Mesendoderm (in vitro differentiated cells): ENCODE measurements around the gene ASB12.

Experiments
- DNase-seq: peaks from one replicate; pipeline ENCODE4 v3.0.0; 2013
- H2AK5ac ChIP-seq: 2 replicates; pipeline ENCODE4 v1.6.1; 2013; ENCODE audit warnings: low read length, inconsistent platforms
- H2BK120ac ChIP-seq: 2 replicates; pipeline ENCODE4 v1.6.1; 2013; ENCODE audit warnings: low read depth, mild to moderate bottlenecking, low read length, moderate library complexity, mixed read lengths
- H2BK15ac ChIP-seq: replicated peaks from 2 replicates; pipeline ENCODE4 v1.6.1; 2013; ENCODE audit warnings: low read depth, mild to moderate bottlenecking, moderate library complexity
- H2BK5ac ChIP-seq: 2 replicates; pipeline ENCODE4 v1.6.1; 2013; ENCODE audit warnings: low read length, inconsistent platforms
- H3K18ac ChIP-seq: 2 replicates; pipeline ENCODE4 v1.6.1; 2013; ENCODE audit warnings: mild to moderate bottlenecking, low read length, mixed read lengths
- H3K23ac ChIP-seq: one replicate; pipeline ENCODE4 v1.6.1; 2013; ENCODE audit warnings: low read length
- H3K27ac ChIP-seq: 2 replicates; pipeline ENCODE4 v1.5.1; 2013; ENCODE audit warnings: low read depth, mild to moderate bottlenecking, inconsistent platforms, low read length, moderate library complexity
- H3K27me3 ChIP-seq: 2 replicates; pipeline ENCODE4 v1.6.1; 2013; ENCODE audit warnings: low read length, control low read depth, mild to moderate bottlenecking, inconsistent platforms; ENCODE audit not compliant: insufficient read depth, poor library complexity
- H3K36me3 ChIP-seq: 2 replicates; pipeline ENCODE4 v1.6.1; 2013; ENCODE audit warnings: low read length, inconsistent platforms; ENCODE audit not compliant: control insufficient read depth, insufficient read depth
- H3K4ac ChIP-seq: one replicate; pipeline ENCODE4 v1.6.1; 2013; ENCODE audit warnings: low read depth, mild to moderate bottlenecking, low read length, moderate library complexity
- H3K4me1 ChIP-seq: 2 replicates; pipeline ENCODE4 v1.6.1; 2013; ENCODE audit warnings: low read depth, low read length, inconsistent platforms; ENCODE audit not compliant: control insufficient read depth
- H3K4me2 ChIP-seq: 2 replicates; pipeline ENCODE4 v1.6.1; 2013; ENCODE audit warnings: low read length
- H3K4me3 ChIP-seq: 2 replicates; pipeline ENCODE4 v1.5.1; 2013; ENCODE audit warnings: mild to moderate bottlenecking, low read length
- H3K56ac ChIP-seq: one replicate; pipeline ENCODE4 v1.6.1; 2013; ENCODE audit warnings: low read length
- H3K79me1 ChIP-seq: 2 replicates; pipeline ENCODE4 v1.6.1; 2013; ENCODE audit warnings: low read length, inconsistent platforms
- H3K79me2 ChIP-seq: 2 replicates; pipeline ENCODE4 v1.6.1; 2013; ENCODE audit warnings: mild to moderate bottlenecking, low read length; ENCODE audit not compliant: control insufficient read depth, insufficient read depth
- H3K9ac ChIP-seq: 2 replicates; pipeline ENCODE4 v1.6.1; 2013; ENCODE audit warnings: low read length, inconsistent platforms
- H4K5ac ChIP-seq: one replicate; pipeline ENCODE4 v1.6.1; 2013; ENCODE audit warnings: low read length
- H4K8ac ChIP-seq: one replicate; pipeline ENCODE4 v1.6.1; 2013; ENCODE audit warnings: low read depth, mild to moderate bottlenecking, control low read depth, low read length, moderate library complexity
- WGBS: extraction: QIAGEN DNeasy Blood & Tissue Kit; methylation state at CpG from one replicate; pipeline ENCODE4 v1.1.7; 2013; ENCODE audit warnings: low lambda C conversion rate, missing lambda C conversion rate; ENCODE audit not compliant: insufficient coverage; ENCODE audit errors: extremely low coverage; 5-methylcytosine and 5-hydroxymethylcytosine counted together

Gene ASB12

DNA sequence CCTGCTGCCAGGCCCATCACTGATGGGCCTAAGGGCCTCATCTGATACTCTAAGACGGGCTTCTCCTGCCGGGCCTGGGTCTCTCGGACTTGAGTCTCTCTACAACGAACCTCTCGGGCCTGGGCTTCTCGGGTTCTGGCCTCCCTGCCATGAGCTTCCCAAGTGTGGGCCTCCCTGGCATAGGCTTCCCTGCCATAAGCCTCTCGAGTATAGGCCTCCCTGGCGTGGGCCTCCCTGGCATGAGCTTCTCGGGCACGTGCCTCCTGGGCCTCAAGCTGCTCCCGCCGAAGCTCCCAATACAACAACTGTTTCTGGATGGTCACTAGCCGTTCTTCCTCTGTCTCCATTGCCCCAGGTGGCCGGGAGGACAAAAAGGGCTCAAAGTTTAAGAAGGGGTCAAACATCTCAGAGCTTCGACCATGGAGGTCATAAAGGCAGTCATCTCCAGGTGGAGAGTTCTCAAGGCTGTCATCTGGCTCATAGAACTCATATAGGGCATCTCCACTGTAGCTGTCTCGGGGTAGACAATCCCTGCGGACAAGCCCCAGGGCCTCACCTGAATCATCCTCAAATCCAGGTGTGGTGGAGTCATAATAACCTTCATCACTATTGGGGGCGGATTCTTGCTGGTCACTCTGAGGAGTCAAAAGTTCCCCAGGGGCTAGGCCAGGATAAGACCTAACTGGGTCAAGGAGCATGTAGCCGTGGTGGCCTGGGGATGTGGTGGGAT is 39.0 kb downstream of the ASB12 start:
- Histone ChIP-seq H3K4me1 (no peaks in the 10 kb centered on the region), H3K27me3 (no peaks in the 10 kb centered on the region), H3K9ac (no peak overlapping the region), H3K23ac (no peak overlapping the region), H3K36me3 (no peaks in the 10 kb centered on the region), H4K5ac (no peak overlapping the region), H2AK5ac (no peak overlapping the region), H3K4me2 (no peak overlapping the region), H4K8ac (no peak overlapping the region), H2BK120ac (no peak overlapping the region), H2BK5ac (no peak overlapping the region), H3K27ac (no peak overlapping the region), H3K56ac (no peak overlapping the region), H3K79me1 (no peaks in the 10 kb centered on the region), H3K4ac (no peak overlapping the region), H3K79me2 (no peaks in the 10 kb centered on the region), H2BK15ac (no peak overlapping the region), H3K4me3 (no peak overlapping the region), H3K18ac (no peak overlapping the region)
- no CpG with 5 or more reads among the region's 19 CpGs for WGBS
- no peak for DNase-seq

DNA sequence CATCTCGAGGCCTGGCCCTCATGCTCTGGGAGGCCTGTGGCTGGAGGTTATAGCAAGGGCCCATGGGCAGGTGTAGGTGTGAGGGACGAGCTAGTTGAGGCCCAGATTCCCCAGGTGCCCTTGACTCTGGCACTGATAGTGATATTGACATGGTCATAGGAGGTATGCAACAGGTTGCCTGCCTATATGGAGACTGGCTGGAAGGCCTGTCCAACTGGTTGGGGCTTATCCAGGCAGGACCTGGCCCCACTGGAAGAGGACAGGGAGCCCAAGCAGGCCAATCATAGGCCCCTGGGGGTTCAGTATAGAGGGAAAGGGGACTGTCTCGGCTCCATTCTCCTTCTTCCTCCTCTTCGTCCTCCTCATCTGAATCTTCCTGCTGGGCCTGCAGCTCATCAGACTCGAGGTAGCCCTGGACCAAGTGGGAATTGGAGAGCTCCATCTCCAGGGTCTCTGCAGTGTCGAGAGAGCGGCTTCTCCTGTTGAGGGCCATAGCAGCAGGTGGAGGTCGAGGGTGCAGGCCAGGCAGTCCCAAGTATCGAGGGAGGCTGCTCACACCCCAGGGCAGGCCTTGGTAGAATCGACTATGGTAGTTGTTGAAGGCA is 40.2 kb downstream of the ASB12 start:
- Histone ChIP-seq H3K79me1 (no peaks in the 10 kb centered on the region), H4K8ac (no peak overlapping the region), H3K27me3 (no peaks in the 10 kb centered on the region), H3K36me3 (no peaks in the 10 kb centered on the region), H2BK120ac (no peak overlapping the region), H2BK5ac (no peak overlapping the region), H3K18ac (no peak overlapping the region), H3K9ac (no peak overlapping the region), H3K79me2 (no peaks in the 10 kb centered on the region), H3K27ac (no peak overlapping the region), H3K4me2 (no peak overlapping the region), H2AK5ac (no peak overlapping the region), H3K4ac (no peak overlapping the region), H3K56ac (no peak overlapping the region), H4K5ac (no peak overlapping the region), H2BK15ac (no peak overlapping the region), H3K4me1 (no peaks in the 10 kb centered on the region), H3K23ac (no peak overlapping the region), H3K4me3 (no peak overlapping the region)
- no peak for DNase-seq
- no CpG with 5 or more reads among the region's 10 CpGs for WGBS

DNA sequence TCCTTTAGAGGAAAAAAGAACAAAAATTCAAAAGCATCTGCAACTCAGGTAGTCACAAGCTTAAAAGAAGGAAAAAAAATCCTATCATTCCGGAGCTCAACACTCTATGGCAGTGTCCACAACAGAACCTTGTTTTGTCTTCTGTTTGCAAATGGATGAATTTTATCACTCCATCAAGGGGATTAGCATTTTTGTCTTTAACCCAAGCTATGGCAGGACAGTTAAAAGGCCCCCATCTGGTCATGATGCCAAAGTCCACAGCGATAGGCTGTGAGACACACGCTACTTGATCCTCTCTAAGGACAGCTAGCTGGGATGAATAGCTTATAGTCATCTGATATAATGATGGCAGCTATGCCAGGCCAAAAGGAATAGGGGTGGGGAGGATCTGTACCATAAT is 41.5 kb downstream of the ASB12 start:
- H3K9ac ChIP-seq, result no peak overlapping the region
- no peak overlapping the region for H3K4me2 ChIP-seq
- H3K4me3 ChIP-seq, result no peak overlapping the region
- H3K4me1 ChIP-seq, result no peaks in the 10 kb centered on the region
- no peaks in the 10 kb centered on the region for H3K79me1 ChIP-seq
- H3K27ac ChIP-seq, result no peak overlapping the region
- no peak overlapping the region for H3K4ac ChIP-seq
- no peak overlapping the region for H3K56ac ChIP-seq
- H3K79me2 ChIP-seq, result no peaks in the 10 kb centered on the region
- no peak overlapping the region for H3K23ac ChIP-seq
- no peak for DNase-seq
- H2BK120ac ChIP-seq, result no peak overlapping the region
- no peak overlapping the region for H4K5ac ChIP-seq
- H3K27me3 ChIP-seq, result no peaks in the 10 kb centered on the region
- H4K8ac ChIP-seq, result no peak overlapping the region
- no peak overlapping the region for H3K18ac ChIP-seq
- H2BK5ac ChIP-seq, result no peak overlapping the region
- H2BK15ac ChIP-seq, result no peak overlapping the region
- no peaks in the 10 kb centered on the region for H3K36me3 ChIP-seq
- H2AK5ac ChIP-seq, result no peak overlapping the region
- WGBS, result no CpG with 5 or more reads among the region's 3 CpGs

DNA sequence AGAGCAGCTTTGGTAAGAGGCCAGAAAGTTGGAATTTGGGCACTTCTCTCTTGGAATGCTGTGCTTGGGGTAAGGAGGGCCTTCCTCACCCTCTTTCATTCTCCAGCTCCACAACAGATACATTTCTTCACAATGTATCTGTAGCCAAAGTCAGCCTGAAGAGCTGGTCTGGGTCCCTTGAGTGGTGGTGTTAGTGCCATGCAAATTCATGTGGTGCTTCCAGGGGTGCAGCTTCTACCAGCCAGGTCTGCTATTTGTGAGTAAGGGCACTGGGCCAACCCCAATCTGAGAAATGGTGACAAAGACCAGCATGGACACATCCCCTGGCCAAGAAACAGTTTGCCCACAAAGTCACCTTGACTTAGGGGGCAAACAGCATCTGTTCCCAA is 42.7 kb downstream of the ASB12 start:
- Histone ChIP-seq H3K18ac (no peak overlapping the region), H3K36me3 (no peaks in the 10 kb centered on the region), H3K79me2 (no peaks in the 10 kb centered on the region), H3K4ac (no peak overlapping the region), H2BK15ac (no peak overlapping the region), H3K4me1 (no peaks in the 10 kb centered on the region), H3K4me2 (no peak overlapping the region), H3K4me3 (no peak overlapping the region), H4K5ac (no peak overlapping the region), H3K23ac (no peak overlapping the region), H2AK5ac (no peak overlapping the region), H3K27ac (no peak overlapping the region), H4K8ac (no peak overlapping the region), H2BK5ac (no peak overlapping the region), H3K79me1 (no peaks in the 10 kb centered on the region), H3K27me3 (no peaks in the 10 kb centered on the region), H2BK120ac (no peak overlapping the region), H3K9ac (no peak overlapping the region), H3K56ac (no peak overlapping the region)
- DNase-seq, result no peak

DNA sequence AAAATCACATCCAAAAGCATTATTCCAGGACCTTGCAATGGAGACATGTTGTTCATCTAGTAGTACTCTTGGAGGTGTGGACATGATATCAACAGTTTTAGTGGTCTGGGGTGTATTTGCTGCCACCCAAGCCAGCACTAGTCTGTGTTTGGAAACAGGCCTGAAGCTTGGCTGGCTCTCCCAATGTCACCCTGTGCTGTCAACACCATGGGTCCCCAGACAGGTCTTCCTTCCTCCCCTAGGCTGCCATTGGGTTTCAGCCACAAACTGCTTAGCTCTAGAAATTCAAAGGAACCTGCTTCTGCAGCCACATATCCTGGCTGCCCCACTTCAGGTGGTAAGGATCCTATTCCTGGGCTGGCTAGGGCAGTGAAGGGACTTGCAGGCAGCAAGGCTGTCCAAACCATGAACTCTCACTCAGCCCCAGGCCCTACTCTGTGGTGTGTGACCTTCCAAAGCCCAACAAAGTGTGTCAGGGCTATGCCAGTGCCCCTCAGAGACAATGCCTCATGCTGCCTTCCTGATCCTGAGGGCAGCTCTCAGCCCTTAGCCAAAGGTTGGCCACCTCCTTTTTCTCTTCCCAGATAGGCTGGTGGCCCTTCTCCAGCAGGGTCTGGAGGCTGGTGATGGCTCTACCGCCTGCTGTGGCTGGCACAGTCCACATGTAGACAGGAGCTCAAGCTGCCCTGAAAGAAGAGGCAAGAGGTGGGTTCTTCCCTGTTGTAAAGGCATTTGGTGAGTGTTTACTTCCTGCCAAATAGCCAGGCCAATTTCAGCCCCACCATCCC is 43.2 kb downstream of the ASB12 start:
- H2BK120ac ChIP-seq, result no peak overlapping the region
- H3K4me3 ChIP-seq, result no peak overlapping the region
- no peaks in the 10 kb centered on the region for H3K79me1 ChIP-seq
- no peak for DNase-seq
- no peak overlapping the region for H2BK15ac ChIP-seq
- no peak overlapping the region for H3K27ac ChIP-seq
- H4K5ac ChIP-seq, result no peak overlapping the region
- H2BK5ac ChIP-seq, result no peak overlapping the region
- H3K36me3 ChIP-seq, result no peaks in the 10 kb centered on the region
- H4K8ac ChIP-seq, result no peak overlapping the region
- H3K4ac ChIP-seq, result no peak overlapping the region
- no peak overlapping the region for H3K23ac ChIP-seq
- no peaks in the 10 kb centered on the region for H3K79me2 ChIP-seq
- WGBS, result no CpG with 5 or more reads among the region's 1 CpG
- H3K4me2 ChIP-seq, result no peak overlapping the region
- H3K56ac ChIP-seq, result no peak overlapping the region
- no peak overlapping the region for H2AK5ac ChIP-seq
- no peaks in the 10 kb centered on the region for H3K27me3 ChIP-seq
- H3K4me1 ChIP-seq, result no peaks in the 10 kb centered on the region
- no peak overlapping the region for H3K18ac ChIP-seq
- H3K9ac ChIP-seq, result no peak overlapping the region
